A673 (cell line): ENCODE results near the gene TMEM164. TPM values are rescaled to one million over a fixed set of nuclear protein-coding genes. Genes with fewer than 3 reads are reported as not detected.

ENCODE experiments used
- BruUV-seq: library from RNA; stranded (reverse); fragments of 400-500 nt; replicated peaks from 2 replicates; lab custom pipeline; 2021; lab: Mats Ljungman, UMichigan
- CTCF ChIA-PET: fragments of 300-600 bp; sonication (Branson Sonifier 250); formaldehyde crosslinking; loops from one replicate; lab custom pipeline; 2022; ENCODE audit warnings: antibody characterized with exemption; lab: Charles Lee
- POLR2A ChIA-PET: fragments of 300-600 bp; sonication (Branson Sonifier 250); formaldehyde crosslinking; loops from one replicate; lab custom pipeline; 2022; ENCODE audit warnings: antibody characterized with exemption; ENCODE audit not compliant: low non-redundant PET; lab: Charles Lee
- DNase-seq: peaks from one replicate; pipeline ENCODE4 v3.0.0-alpha.2; 2015; ENCODE audit warnings: low spot score
- H3K27ac ChIP-seq: fragments of 200-600 bp; sonication (generic); 2 replicates; pipeline ENCODE4 v1.5.1; 2016; ENCODE audit warnings: mixed run types, low read depth, mild to moderate bottlenecking, mixed read lengths, antibody characterized with exemption, low read length; ENCODE audit not compliant: poor library complexity, severe bottlenecking
- H3K27me3 ChIP-seq: fragments of 200-600 bp; sonication (generic); replicated peaks from 2 replicates; pipeline ENCODE4 v1.6.1; 2017; ENCODE audit warnings: mixed run types, low read depth, mild to moderate bottlenecking, mixed read lengths, antibody characterized with exemption, low read length; ENCODE audit not compliant: insufficient read depth, poor library complexity
- H3K36me3 ChIP-seq: fragments of 200-600 bp; sonication (generic); 2 replicates; pipeline ENCODE4 v1.6.1; 2016; ENCODE audit warnings: mixed run types, mild to moderate bottlenecking, mixed read lengths, antibody characterized with exemption, low read length; ENCODE audit not compliant: insufficient read depth, poor library complexity, severe bottlenecking
- H3K4me1 ChIP-seq: fragments of 200-600 bp; sonication (generic); 2 replicates; pipeline ENCODE4 v1.6.1; 2017; ENCODE audit warnings: mixed run types, mild to moderate bottlenecking, mixed read lengths, antibody characterized with exemption, low read length; ENCODE audit not compliant: insufficient read depth, poor library complexity, severe bottlenecking
- H3K4me3 ChIP-seq: fragments of 200-600 bp; sonication (generic); 2 replicates; pipeline ENCODE4 v1.5.1; 2016; ENCODE audit warnings: low read depth, mixed run types, mild to moderate bottlenecking, mixed read lengths, low read length; ENCODE audit not compliant: poor library complexity, severe bottlenecking
- H3K9me3 ChIP-seq: fragments of 200-600 bp; sonication (generic); 2 replicates; pipeline ENCODE4 v1.6.1; 2016; ENCODE audit warnings: mixed run types, low read depth, mild to moderate bottlenecking, mixed read lengths, antibody characterized with exemption, low read length; ENCODE audit not compliant: poor library complexity, severe bottlenecking
- EZH2 ChIP-seq: fragments of 200-600 bp; sonication (generic); IDR thresholded peaks from 2 replicates; pipeline ENCODE4 v1.6.1; 2017; ENCODE audit warnings: borderline replicate concordance, low read depth, mild to moderate bottlenecking, mixed read lengths, antibody characterized with exemption, low read length; ENCODE audit not compliant: poor library complexity, severe bottlenecking
- intact Hi-C: fragments of 100-400 bp; cut with micrococcal nuclease; formaldehyde crosslinking; loops from one replicate; pipeline ENCODE4 v1.10.0; 2022; ENCODE audit not compliant: unreplicated experiment
- total RNA-seq: library from RNA; stranded (reverse); gene quantifications from 2 replicates; pipeline ENCODE4 v1.2.3, GENCODE V29; 2021
- TF ChIP-seq, protein P1 (sequence below): fragments of 300-800, 200-600 bp; sonication (generic); conservative IDR thresholded peaks from 2 replicates; pipeline ENCODE4 v1.5.1; 2017; ENCODE audit warnings: low read depth, mild to moderate bottlenecking, antibody characterized with exemption, low read length, moderate library complexity, mixed read lengths

Gene TMEM164
- total RNA-seq, 1 experiment from 2014 or later: 26.5 TPM

GRCh38 chrX:110052303-110052702 lies 49.4 kb downstream of the TMEM164 start:
- intact Hi-C loops: no loop called here
- H3K4me3 ChIP-seq: no peak overlapping the region
- H3K4me1 ChIP-seq: no peaks in the 10 kb centered on the region
- ChIA-PET POLR2A (no interaction called here), CTCF (no interaction called here)
- DNase-seq: no peak
- H3K27me3 ChIP-seq: no peaks in the 10 kb centered on the region
- no peak for TF ChIP-seq EZH2
- TF ChIP-seq, protein P1, sequence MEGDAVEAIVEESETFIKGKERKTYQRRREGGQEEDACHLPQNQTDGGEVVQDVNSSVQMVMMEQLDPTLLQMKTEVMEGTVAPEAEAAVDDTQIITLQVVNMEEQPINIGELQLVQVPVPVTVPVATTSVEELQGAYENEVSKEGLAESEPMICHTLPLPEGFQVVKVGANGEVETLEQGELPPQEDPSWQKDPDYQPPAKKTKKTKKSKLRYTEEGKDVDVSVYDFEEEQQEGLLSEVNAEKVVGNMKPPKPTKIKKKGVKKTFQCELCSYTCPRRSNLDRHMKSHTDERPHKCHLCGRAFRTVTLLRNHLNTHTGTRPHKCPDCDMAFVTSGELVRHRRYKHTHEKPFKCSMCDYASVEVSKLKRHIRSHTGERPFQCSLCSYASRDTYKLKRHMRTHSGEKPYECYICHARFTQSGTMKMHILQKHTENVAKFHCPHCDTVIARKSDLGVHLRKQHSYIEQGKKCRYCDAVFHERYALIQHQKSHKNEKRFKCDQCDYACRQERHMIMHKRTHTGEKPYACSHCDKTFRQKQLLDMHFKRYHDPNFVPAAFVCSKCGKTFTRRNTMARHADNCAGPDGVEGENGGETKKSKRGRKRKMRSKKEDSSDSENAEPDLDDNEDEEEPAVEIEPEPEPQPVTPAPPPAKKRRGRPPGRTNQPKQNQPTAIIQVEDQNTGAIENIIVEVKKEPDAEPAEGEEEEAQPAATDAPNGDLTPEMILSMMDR: no peak
- no peaks in the 10 kb centered on the region for H3K36me3 ChIP-seq
- H3K9me3 ChIP-seq: no peaks in the 10 kb centered on the region
- H3K27ac ChIP-seq: no peak overlapping the region
- no TSS peak for BruUV-seq

DNA sequence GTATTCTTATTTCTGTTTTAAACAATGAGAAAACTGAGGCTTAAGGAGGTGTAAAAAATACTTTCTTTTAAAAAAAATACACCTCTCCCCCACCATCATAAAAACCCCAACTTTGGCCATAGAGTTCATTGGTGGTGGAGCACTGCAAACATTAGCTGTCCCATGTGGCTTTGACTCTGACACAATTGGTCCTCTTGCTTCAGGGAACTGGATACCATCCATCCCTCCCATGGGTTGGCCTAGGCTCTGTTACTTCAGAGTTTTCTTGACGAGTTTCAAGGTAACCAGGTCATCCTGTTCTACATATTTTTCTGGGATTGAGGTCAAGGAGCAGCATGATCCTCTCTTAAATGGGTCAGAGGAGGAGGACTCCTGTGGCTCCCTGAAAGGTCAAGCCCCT lies 50.5 kb downstream of the TMEM164 start:
- no peaks in the 10 kb centered on the region for H3K36me3 ChIP-seq
- H3K27me3 ChIP-seq: no peaks in the 10 kb centered on the region
- ChIA-PET POLR2A (no interaction called here), CTCF (no interaction called here)
- H3K4me1 ChIP-seq: no peaks in the 10 kb centered on the region
- intact Hi-C loops: no loop called here
- DNase-seq: no peak
- H3K27ac ChIP-seq: no peak overlapping the region
- TF ChIP-seq, protein P1: no peak
- TF ChIP-seq EZH2: no peak
- no TSS peak for BruUV-seq
- H3K9me3 ChIP-seq: no peaks in the 10 kb centered on the region
- no peak overlapping the region for H3K4me3 ChIP-seq

DNA sequence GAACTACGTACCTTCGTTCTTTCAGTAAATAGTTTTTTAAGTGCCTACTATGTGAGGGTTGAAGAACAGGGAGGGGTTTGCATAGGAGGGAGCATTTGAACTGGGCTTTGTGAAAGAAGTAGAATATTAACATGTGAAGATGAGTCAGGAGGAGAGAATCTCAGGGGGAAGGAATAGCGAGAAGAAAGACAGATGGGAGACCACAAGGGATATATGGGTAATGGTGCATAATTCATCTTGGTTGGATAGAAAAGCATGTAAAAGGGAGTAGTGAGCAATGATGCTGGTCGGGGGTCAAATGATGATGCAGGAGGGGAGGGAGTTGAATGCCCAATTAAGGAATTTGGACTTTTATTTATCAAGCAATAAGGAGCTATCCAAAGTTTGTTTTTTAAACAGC lies 52.7 kb downstream of the TMEM164 start:
- Histone ChIP-seq H3K4me1 (no peaks in the 10 kb centered on the region), H3K27me3 (no peaks in the 10 kb centered on the region), H3K27ac (no peak overlapping the region), H3K4me3 (no peak overlapping the region), H3K36me3 (no peaks in the 10 kb centered on the region), H3K9me3 (no peaks in the 10 kb centered on the region)
- BruUV-seq: no TSS peak
- POLR2A ChIA-PET: no interaction called here
- CTCF ChIA-PET: no interaction called here
- TF ChIP-seq, protein P1: no peak
- no peak for TF ChIP-seq EZH2
- DNase-seq: no peak
- intact Hi-C loops: no loop called here
